K562 (cell line): Measurements from ENCODE around the gene DPM2. TPM values are rescaled to one million over a fixed set of nuclear protein-coding genes. Genes with fewer than 3 reads are reported as not detected.

Experiments used
- ATAC-seq: fragments of 200-7000 bp; cut with Tn5 transposase; 3 replicates; pipeline ENCODE4 v1.9.1; 2020; ENCODE audit warnings: moderate library complexity
- BruUV-seq: library from RNA; stranded (reverse); fragments of 400-500 nt; replicated peaks from 2 replicates; lab custom pipeline; 2021; lab: Mats Ljungman, UMichigan
- CTCF ChIA-PET: fragments of 300-600 bp; formaldehyde crosslinking; extraction: SDS; loops from one replicate; lab custom pipeline; 2021; ENCODE audit warnings: low intra/inter-chr PET ratio; lab: Yijun Ruan, JAX
- POLR2A ChIA-PET: fragments of 300-600, 350-650 bp; sonication (Branson Sonifier 250); formaldehyde crosslinking; extraction: SDS; loops from one replicate; lab custom pipeline; 2021; ENCODE audit warnings: antibody characterized with exemption, inconsistent platforms; lab: Yijun Ruan, JAX
- DNase-seq, 4 experiments: peaks; one replicate each; pipeline versions ENCODE4 v3.0.0 to v3.0.0-alpha.2; 2011 to 2018; ENCODE audit warnings: low spot score in 3 of 4, mixed read lengths in 3 of 4; ENCODE audit errors: extremely low read depth in 1 of 4
- FAIRE-seq: peaks from 2 replicates; lab custom pipeline; 2011; peaks lifted over from hg19 to GRCh38; lab: Jason Lieb, UNC
- H2AFZ ChIP-seq: 2 replicates; pipeline ENCODE4 v1.6.0; 2011; ENCODE audit warnings: low read depth, low read length, control low read depth, inconsistent platforms
- H3K27ac ChIP-seq: fragments of 200-600 bp; 3 replicates; pipeline ENCODE4 v1.8.0; 2011; ENCODE audit warnings: low read depth, mild to moderate bottlenecking, control low read depth, inconsistent platforms, low read length, moderate library complexity, mixed read lengths; ENCODE audit errors: extremely low read depth
- H3K27me3 ChIP-seq, 2 experiments: fragments of 300-600 bp in 1 of 2; 2 replicates in 1 of 2; 3 replicates in 1 of 2; pipeline versions ENCODE4 v1.6.0 to v1.8.0; 2011; ENCODE audit warnings: inconsistent platforms in 2 of 2, low read length in 2 of 2, mild to moderate bottlenecking in 1 of 2, mixed read lengths in 1 of 2, moderate library complexity in 1 of 2; ENCODE audit not compliant: control insufficient read depth in 2 of 2, insufficient read depth in 2 of 2
- H3K36me3 ChIP-seq: fragments of 300-600 bp; 3 replicates; pipeline ENCODE4 v1.8.0; 2011; ENCODE audit warnings: mild to moderate bottlenecking, low read length, inconsistent platforms; ENCODE audit not compliant: control insufficient read depth, insufficient read depth
- H3K4me1 ChIP-seq, 2 experiments: fragments of 200-600 bp in 1 of 2; replicated peaks in 1 of 2; 2 replicates in 1 of 2; 3 replicates in 1 of 2; pipeline versions ENCODE4 v1.5.1 to v1.8.0; 2011; ENCODE audit warnings: inconsistent platforms in 2 of 2, low read length in 2 of 2, mild to moderate bottlenecking in 1 of 2, mixed read lengths in 1 of 2, moderate library complexity in 1 of 2; ENCODE audit not compliant: control insufficient read depth in 2 of 2, insufficient read depth in 2 of 2
- H3K4me2 ChIP-seq: 2 replicates; pipeline ENCODE4 v1.6.1; 2011; ENCODE audit warnings: low read length, control low read depth, inconsistent platforms, mixed read lengths; ENCODE audit not compliant: insufficient read depth
- H3K4me3 ChIP-seq: fragments of 200-600 bp; sonication (generic), shearing (Covaris generic); 2 replicates; pipeline ENCODE4 v1.5.1; 2016; ENCODE audit warnings: control low read depth, inconsistent platforms
- H3K79me2 ChIP-seq: fragments of 200-600 bp; 3 replicates; pipeline ENCODE4 v1.8.0; 2011; ENCODE audit warnings: low read length, inconsistent platforms; ENCODE audit not compliant: control insufficient read depth, insufficient read depth
- H3K9ac ChIP-seq, 2 experiments: 2 replicates each; pipeline versions ENCODE4 v1.6.0 to v1.6.1; 2011; ENCODE audit warnings: low read depth in 2 of 2, low read length in 2 of 2, control low read depth in 1 of 2, inconsistent platforms in 1 of 2, mild to moderate bottlenecking in 1 of 2, mixed read lengths in 1 of 2; ENCODE audit not compliant: insufficient read depth in 1 of 2
- H3K9me1 ChIP-seq: one replicate; pipeline ENCODE4 v1.6.0; 2011; ENCODE audit warnings: inconsistent platforms, mild to moderate bottlenecking, low read length, moderate library complexity; ENCODE audit not compliant: control insufficient read depth, insufficient read depth
- H3K9me3 ChIP-seq: replicated peaks from 2 replicates; pipeline ENCODE4 v1.5.1; 2011; ENCODE audit warnings: low read depth, low read length, inconsistent platforms; ENCODE audit not compliant: control insufficient read depth, insufficient read depth
- H4K20me1 ChIP-seq: replicated peaks from 2 replicates; pipeline ENCODE4 v1.6.1; 2011; ENCODE audit warnings: low read length, inconsistent platforms, mixed read lengths; ENCODE audit not compliant: control insufficient read depth, insufficient read depth
- BRD4 ChIP-seq: fragments of 200-600 bp; sonication (generic); IDR thresholded peaks from 2 replicates; pipeline ENCODE4 v1.6.1; 2017; ENCODE audit warnings: inconsistent platforms
- CSDE1 ChIP-seq, 2 experiments: fragments of 450-650 bp; IDR thresholded peaks; 2 replicates each; pipeline ENCODE4 v1.6.1; 2016; ENCODE audit warnings: mild to moderate bottlenecking in 1 of 2
- EGR1 ChIP-seq: fragments of 450-650 bp; conservative IDR thresholded peaks from 2 replicates; pipeline ENCODE4 v1.6.1; 2017; ENCODE audit warnings: mild to moderate bottlenecking
- FOXK2 ChIP-seq, 2 experiments: fragments of 450-650 bp; IDR thresholded peaks in 1 of 2; conservative IDR thresholded peaks in 1 of 2; 2 replicates each; pipeline ENCODE4 v1.6.1; 2016; ENCODE audit warnings: low read depth in 2 of 2, mild to moderate bottlenecking in 1 of 2
- FOXM1 ChIP-seq, 2 experiments: fragments of 450-650 bp in 1 of 2; sonication (generic) in 1 of 2; formaldehyde crosslinking in 1 of 2; IDR thresholded peaks; 2 replicates each; pipeline versions ENCODE4 v1.6.1 to v1.9.0; 2017 to 2022; ENCODE audit warnings: low read depth in 2 of 2, mild to moderate bottlenecking in 2 of 2, missing genetic modification reagents in 1 of 2, moderate library complexity in 1 of 2
- KLF6 ChIP-seq: fragments of 250-450 bp; sonication (Bioruptor Pico); IDR thresholded peaks from 2 replicates; pipeline ENCODE4 v1.4.0; 2020; ENCODE audit warnings: mild to moderate bottlenecking, moderate library complexity, borderline replicate concordance
- NCOA2 ChIP-seq, 2 experiments: fragments of 450-650 bp; IDR thresholded peaks; 2 replicates each; pipeline ENCODE4 v1.6.1; 2018; ENCODE audit warnings: mild to moderate bottlenecking in 2 of 2, moderate library complexity in 1 of 2; ENCODE audit not compliant: partially characterized antibody in 2 of 2
- NFYB ChIP-seq: IDR thresholded peaks from 2 replicates; pipeline ENCODE4 v1.6.1; 2011; ENCODE audit warnings: mild to moderate bottlenecking, moderate library complexity; ENCODE audit not compliant: insufficient read length; ENCODE audit errors: extremely low read depth
- NR2C1 ChIP-seq, 2 experiments: fragments of 450-650 bp; IDR thresholded peaks; 2 replicates each; pipeline ENCODE4 v1.6.1; 2017; ENCODE audit warnings: mild to moderate bottlenecking in 2 of 2, antibody characterized with exemption in 1 of 2, inconsistent platforms in 1 of 2, missing compliant biosample characterization in 1 of 2, missing genetic modification characterization in 1 of 2
- NR2C2 ChIP-seq, 2 experiments: fragments of 200-800 bp in 1 of 2; sonication (Bioruptor generic) in 1 of 2; sonication (generic) in 1 of 2; formaldehyde crosslinking in 1 of 2; IDR thresholded peaks; 2 replicates each; pipeline versions ENCODE4 v1.6.1 to v1.8.0; 2016 to 2022; ENCODE audit warnings: mild to moderate bottlenecking in 1 of 2, missing compliant biosample characterization in 1 of 2, missing genetic modification characterization in 1 of 2, missing genetic modification reagents in 1 of 2
- PKNOX1 ChIP-seq: fragments of 450-650 bp; IDR thresholded peaks from 2 replicates; pipeline ENCODE4 v1.6.1; 2016
- POLR2AphosphoS5 ChIP-seq: IDR thresholded peaks from 2 replicates; pipeline ENCODE4 v1.6.1; 2011; ENCODE audit warnings: mild to moderate bottlenecking, low read depth, low read length, moderate library complexity; ENCODE audit not compliant: control insufficient read depth, insufficient read depth
- RNF2 ChIP-seq: sonication (generic); IDR thresholded peaks from 2 replicates; pipeline ENCODE4 v1.6.1; 2016
- XRCC5 ChIP-seq: fragments of 200-400 bp; formaldehyde crosslinking; IDR thresholded peaks from 2 replicates; pipeline ENCODE4 v1.6.1; 2017; ENCODE audit warnings: low read depth, mild to moderate bottlenecking, low read length
- ZBTB7A ChIP-seq: IDR thresholded peaks from 2 replicates; pipeline ENCODE4 v1.6.1; 2011; ENCODE audit warnings: low read depth, mild to moderate bottlenecking, low read length, moderate library complexity, borderline replicate concordance; ENCODE audit not compliant: control insufficient read depth
- WGBS: fragments of 100-300 bp; shearing (Covaris generic); methylation state at CpG from one replicate; pipeline ENCODE4 v1.1.6; 2016; ENCODE audit warnings: low coverage, mixed read lengths; ENCODE audit not compliant: insufficient coverage; ENCODE audit errors: missing lambda C conversion rate; 5-methylcytosine and 5-hydroxymethylcytosine counted together
- in situ Hi-C: fragments of 300-500 bp; cut with MboI; formaldehyde crosslinking; loops from 4 replicates; pipeline ENCODE4 v1.15.0; 2018; ENCODE audit warnings: inconsistent platforms, mixed read lengths
- intact Hi-C: fragments of 100-400 bp; cut with micrococcal nuclease; formaldehyde crosslinking; loops from 2 replicates; pipeline ENCODE4 v1.14.2; 2022
- polyA plus RNA-seq, 8 experiments: library from polyadenylated mRNA; depleted of rRNA in 4 of 8; stranded (reverse) in 5 of 8; unstranded in 3 of 8; fragments of >200 nt; fragmentation: Nextera tagmentation in 2 of 8; fragmentation: Illumina TruSeq in 1 of 8; extraction: Ambion mirVana in 2 of 8; extraction: Trizol in 1 of 8; gene quantifications; 2 replicates each; pipeline versions ENCODE4 v1.2.1 to v1.2.3, GENCODE V29; 2011 to 2014; ENCODE audit warnings: inconsistent platforms in 1 of 8, missing spikeins in 1 of 8
- total RNA-seq, 7 experiments: library from RNA; depleted of rRNA in 6 of 7; stranded (reverse); fragments of >200 nt in 6 of 7; fragmentation: Illumina TruSeq in 2 of 7; extraction: Trizol in 2 of 7; gene quantifications; 2 replicates each; pipeline versions ENCODE4 v1.2.1 to v1.2.3, GENCODE V29; 2011 to 2021; ENCODE audit warnings: low replicate concordance in 1 of 7
- TF ChIP-seq, protein P1 (sequence below): fragments of 200-800 bp; sonication (Bioruptor generic); IDR thresholded peaks from 2 replicates; pipeline ENCODE4 v1.6.1; 2017; ENCODE audit warnings: missing genetic modification characterization, missing compliant biosample characterization

Gene DPM2
- total and polyA plus RNA-seq, 9 of the 15 experiments (the other 6 are each of a cell fraction or from before 2014, with no cell fraction given): 43.5 to 126 (median 71.1) TPM

DNA sequence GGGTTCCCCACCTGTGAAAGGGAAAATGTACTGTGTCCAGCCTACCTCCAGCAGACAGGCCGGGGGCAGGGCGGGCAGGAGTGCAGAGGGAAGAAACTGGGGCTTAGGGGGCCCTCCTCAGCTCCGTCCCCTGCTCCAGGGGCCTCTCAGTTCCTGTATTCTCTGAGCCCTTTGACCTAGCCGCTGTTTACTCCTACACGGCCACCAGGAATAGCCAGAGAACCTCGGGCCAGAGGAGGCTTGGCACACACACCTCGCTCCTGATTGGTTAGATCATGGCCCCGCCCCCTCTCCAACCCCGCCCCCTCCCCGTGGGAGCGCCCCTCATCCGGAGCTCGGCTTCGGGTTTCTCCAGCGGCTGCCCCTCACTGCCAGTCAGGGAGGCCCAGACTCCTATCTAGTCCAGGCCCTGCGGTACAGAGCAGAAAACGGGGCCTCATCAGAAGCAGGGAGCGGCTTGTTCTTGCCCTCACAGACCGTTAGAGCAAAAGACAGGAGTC is 40.4 kb downstream of the DPM2 start:
- peaks cover 49% of the 10 kb centered on the region for H3K36me3 ChIP-seq
- peak overlapping the region in 1 of 2 experiments; percentile 84; a peak in 2 of 4 replicates for H3K9ac ChIP-seq
- BruUV-seq: no TSS peak
- WGBS: 11% methylated on average over 5 of the region's 19 CpGs
- H3K27ac ChIP-seq: peak overlapping the region; percentile 58
- no peak overlapping the region for H2AFZ ChIP-seq
- peak overlapping the region; percentile 14; the same call in 1 of the 2 replicates for H3K4me3 ChIP-seq
- peaks cover 27% of the 10 kb centered on the region for H3K79me2 ChIP-seq
- peak; percentile 83 for ATAC-seq
- ChIA-PET POLR2A (interaction anchor here (0.6 to 2.9 kb wide), 9 partner anchors 9 to 156 kb away, joined by 3 to 12 read pairs (median 4); no protein-coding TSS in a partner anchor), CTCF (interaction anchor here (0.8 kb wide), 1 partner anchor 38 kb away, joined by 4 read pairs; no protein-coding TSS in a partner anchor)
- FAIRE-seq: peak; percentile 84
- H3K9me1 ChIP-seq: no peaks in the 10 kb centered on the region
- peaks cover 11 to 42% of the 10 kb centered on the region in 2 experiments for H3K4me1 ChIP-seq
- H3K27me3 ChIP-seq: no peaks in the 10 kb centered on the region
- intact Hi-C loops (loop anchor here (2.0 kb wide), 1 partner anchor 20 kb away; the partner anchor contains the start of gene ST6GALNAC4), in situ Hi-C loops (no loop called here)
- peaks cover 4% of the 10 kb centered on the region for H3K9me3 ChIP-seq
- H4K20me1 ChIP-seq: no peaks in the 10 kb centered on the region; the same call in 1 of the 2 replicates
- peak overlapping the region; percentile 51 for H3K4me2 ChIP-seq
- peak; percentile 85 to 95 (median 94) for DNase-seq
- TF ChIP-seq BRD4 (no peak), FOXK2 (conservative IDR thresholded peaks at IDR 0.05 in 1 of 2, IDR thresholded peaks at IDR 0.05 in 1 of 2; ENCODE audit: low read depth in 2 of 2) (0 out of 4 replicates have a peak, but pooled peaks of 1 of the 2 experiments have one; percentile 25), CSDE1 (IDR thresholded peaks at IDR 0.05) (no peak), NR2C2 (CRISPR knock-in tag; IDR thresholded peaks at IDR 0.05) (no peak), NR2C2 (tag; IDR thresholded peaks at IDR 0.05) (peak; percentile 72), XRCC5 (0 out of 2 replicates have a peak, but pooled peaks have one; percentile 26), RNF2 (peak; percentile 54; the same call in 1 of the 2 replicates), EGR1 (0 out of 2 replicates have a peak, but pooled peaks have one; percentile 13), FOXM1 (IDR thresholded peaks at IDR 0.05; ENCODE audit: low read depth) (no peak), FOXM1 (CRISPR knock-in tag; IDR thresholded peaks at IDR 0.05; ENCODE audit: low read depth) (no peak), NR2C1 (IDR thresholded peaks at IDR 0.05) (peak; percentile 60), NR2C1 (tag; IDR thresholded peaks at IDR 0.05) (peak; percentile 69), KLF6 (CRISPR knock-in tag) (no peak), PKNOX1 (peak; percentile 32; the same call in 1 of the 2 replicates), NCOA2 (IDR thresholded peaks at IDR 0.05; ENCODE audit: partially characterized antibody in 2 of 2) (no peak), ZBTB7A (peak; percentile 74; the same call in 1 of the 2 replicates), POLR2AphosphoS5 (0 out of 2 replicates have a peak, but pooled peaks have one; percentile 33), NFYB (peak; percentile 34)
- TF ChIP-seq, protein P1, sequence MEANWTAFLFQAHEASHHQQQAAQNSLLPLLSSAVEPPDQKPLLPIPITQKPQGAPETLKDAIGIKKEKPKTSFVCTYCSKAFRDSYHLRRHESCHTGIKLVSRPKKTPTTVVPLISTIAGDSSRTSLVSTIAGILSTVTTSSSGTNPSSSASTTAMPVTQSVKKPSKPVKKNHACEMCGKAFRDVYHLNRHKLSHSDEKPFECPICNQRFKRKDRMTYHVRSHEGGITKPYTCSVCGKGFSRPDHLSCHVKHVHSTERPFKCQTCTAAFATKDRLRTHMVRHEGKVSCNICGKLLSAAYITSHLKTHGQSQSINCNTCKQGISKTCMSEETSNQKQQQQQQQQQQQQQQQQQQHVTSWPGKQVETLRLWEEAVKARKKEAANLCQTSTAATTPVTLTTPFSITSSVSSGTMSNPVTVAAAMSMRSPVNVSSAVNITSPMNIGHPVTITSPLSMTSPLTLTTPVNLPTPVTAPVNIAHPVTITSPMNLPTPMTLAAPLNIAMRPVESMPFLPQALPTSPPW: peak; percentile 73
